Measurements from ENCODE around the gene SHD.

DNA sequence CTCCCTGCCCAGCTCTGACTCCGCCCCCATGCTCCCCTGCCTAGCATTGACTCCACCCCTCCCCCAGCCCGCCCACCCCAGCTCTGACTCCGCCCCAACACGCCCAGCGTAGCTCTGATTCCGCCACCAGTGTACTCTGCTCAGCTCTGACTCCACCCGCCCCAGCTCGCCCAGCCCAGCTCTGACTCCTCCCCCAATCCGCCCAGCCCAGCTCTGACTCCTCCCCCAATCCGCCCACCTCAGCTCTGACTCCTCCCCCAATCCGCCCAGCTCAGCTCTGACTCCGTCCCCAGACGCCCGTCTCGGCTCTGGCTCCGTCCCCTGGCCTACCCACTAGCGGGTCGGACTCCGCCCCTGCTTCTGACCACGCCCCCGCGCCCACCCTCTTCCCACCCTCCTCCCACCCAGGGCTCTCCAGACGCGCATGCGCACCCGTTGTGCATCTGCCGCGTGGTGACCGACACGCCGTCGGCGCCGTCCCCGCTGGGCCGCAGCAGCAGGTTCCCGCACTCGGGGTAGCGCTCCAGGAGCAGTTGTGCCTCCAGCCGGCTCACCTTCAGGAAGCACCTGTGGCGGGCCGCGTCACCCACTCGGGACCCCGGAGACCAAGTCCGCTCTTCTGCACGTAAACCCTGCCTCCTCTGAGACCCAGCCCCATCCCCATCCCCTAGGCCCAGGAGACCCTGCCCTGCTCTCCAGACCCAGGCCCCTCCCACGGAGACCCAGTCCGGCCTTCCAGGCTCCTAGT lies 49.4 kb downstream of the SHD start:
- TF ChIP-seq CTCF (IDR thresholded peaks at IDR 0.05; ENCODE audit: low read length) = no peak
- TF ChIP-seq EZH2 (IDR thresholded peaks at IDR 0.05; ENCODE audit: borderline replicate concordance, low read length) = no peak
